ENCODE results near the gene KAZN.
A peak's percentile ranks its signal among the peaks of the same experiment; 100 is the strongest.

Gene KAZN

DNA sequence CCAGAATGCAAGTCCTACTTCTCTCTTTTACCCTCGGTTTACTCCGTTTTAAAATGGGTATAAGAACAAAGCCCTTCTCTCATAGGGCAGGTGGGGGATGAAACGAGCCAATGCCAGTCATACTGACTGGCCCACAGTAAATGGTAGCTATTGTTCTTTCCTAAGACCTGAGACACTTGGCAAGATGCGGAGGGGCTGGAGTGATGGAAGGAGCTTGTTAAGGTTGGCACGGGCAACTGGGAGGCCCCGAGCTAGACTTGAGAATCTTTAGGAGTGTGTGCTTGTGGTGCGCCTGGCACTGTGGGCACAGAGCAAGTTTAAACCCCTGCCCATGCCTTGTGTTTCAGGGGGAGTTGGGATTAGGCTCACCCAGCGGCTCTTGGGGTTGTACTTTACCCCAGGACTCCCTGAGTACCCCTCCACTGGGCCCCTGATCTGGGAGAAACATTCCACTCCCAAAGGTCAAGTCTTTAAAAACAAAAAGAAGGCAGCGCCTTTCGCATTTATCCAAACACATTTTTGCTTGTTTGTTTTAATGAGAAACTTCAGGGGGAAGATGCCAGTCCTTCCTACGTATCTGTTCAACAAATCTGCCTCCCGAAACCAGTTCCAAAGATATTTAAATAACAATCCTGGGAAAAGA is 314.5 kb downstream of the KAZN start:
- DNase-seq (ENCODE audit: low read depth in 3 of 3), result no peak

DNA sequence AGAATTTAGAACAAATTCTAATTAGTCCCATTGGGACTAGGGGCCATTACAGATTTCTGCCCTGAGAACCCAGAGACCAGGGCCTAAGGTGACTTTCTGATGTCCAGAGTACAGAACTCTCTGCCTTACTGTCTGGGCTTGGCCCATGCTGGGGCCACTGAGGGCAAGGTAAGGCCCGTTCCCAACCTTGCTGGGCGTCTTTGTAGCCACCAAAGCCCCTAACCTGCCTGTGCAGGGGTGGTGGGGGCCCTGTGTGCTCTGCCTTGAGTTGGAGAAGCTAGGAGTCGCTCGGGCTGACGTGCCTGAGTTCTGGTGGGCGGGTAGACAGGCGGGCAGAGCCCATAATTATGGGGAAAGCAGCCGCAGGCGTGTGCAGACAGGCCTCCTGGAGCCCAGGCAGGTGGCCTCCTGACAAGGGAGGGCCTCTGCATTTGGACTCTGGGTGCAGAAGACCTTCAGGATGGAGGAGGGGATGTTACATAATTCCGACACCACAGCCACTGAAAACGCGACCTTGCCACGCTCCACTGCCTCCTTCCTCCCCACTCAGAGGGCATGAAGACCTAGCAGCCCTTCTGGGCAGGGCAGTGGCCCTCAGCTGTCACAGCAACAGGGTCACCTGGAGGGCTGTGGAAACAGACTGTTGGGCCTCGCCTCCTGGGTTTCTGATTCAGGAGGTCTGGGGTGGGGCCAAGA is 315.1 kb downstream of the KAZN start:
- no peak for DNase-seq (ENCODE audit: low read depth in 3 of 3)

DNA sequence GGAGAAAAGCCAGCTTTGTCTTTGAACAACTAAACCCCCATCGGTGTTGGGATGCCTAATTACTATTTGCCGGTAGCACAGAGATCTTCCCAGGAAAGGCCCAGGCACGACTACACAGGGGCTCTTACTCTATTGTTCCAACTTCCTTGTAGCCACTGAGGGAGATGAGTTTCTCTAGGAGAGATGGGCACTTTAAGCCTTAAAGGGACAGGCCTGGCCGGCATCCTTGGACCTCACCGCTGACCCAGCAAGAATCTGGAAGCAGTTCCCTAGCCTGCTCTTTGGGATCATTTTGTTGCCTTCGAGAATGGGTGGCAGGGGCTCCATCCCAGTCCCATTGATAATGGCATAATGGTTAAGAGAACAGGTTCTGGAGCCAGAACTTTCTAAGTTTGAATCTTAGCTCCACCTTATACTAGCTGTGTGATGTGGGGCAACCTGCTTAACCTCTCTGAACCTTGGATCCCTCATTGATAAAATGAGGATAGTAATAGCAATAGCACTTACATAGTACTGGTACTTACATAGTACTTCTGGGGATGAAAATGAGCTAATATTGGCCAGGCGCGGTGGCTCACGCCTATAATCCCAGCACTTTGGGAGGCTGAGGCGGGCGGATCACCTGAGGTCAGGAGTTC is 316.0 kb downstream of the KAZN start:
- DNase-seq (ENCODE audit: low read depth in 3 of 3), result no peak

DNA sequence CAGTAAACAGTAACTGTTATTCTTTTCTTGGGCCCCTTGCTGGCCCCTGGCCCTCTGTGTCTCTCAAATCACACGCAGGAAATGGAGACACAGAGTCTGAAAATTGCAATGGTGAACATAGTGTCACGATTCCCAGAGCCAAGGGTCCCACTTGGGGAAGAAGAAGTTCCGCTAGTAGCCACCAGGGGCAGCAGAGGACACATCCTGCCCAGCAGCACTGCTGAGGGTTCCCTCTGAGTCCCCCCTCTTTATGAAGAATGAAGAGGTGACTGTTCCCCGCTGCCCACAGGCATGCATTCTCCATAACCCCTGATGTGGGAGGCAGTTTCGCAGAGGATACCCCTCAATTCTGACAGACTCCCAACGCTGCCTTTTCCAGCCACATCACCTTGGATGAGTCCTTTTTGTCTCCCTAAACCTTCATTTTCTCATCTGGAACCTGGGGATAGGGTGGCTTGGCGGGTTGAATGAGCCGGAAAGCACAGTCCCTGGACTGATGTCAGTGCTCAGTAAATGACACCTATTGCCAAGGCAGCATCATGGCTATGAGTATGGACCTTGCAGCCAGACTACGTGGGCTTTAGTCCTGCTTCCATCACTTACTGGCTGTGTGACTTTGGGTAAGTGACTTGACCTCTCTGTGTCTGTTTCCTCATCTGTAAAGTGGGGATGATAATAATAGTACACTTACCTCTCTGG is 317.0 kb downstream of the KAZN start:
- peak in 2 of 3 experiments; percentile 3 to 36 for DNase-seq (ENCODE audit: low read depth in 3 of 3)

DNA sequence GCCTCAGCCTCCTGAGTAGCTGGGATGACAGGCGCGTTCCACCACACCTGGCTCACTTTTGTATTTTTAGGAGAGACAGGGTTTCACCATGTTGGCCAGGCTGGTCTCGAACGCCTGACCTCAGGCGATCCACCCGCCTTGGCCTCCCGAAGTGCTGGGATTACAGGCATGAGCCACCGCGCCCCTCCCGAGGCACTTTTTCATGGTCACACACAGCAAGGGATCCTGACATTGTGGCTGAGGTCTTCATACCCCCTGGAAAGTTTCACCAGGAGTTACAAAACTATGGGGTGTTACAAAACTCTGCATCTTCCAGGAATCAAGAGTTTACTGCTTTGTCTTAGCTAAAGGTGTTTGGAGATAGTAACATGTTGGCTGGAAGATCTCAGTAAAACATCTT is 320.8 kb downstream of the KAZN start:
- DNase-seq (ENCODE audit: low read depth in 3 of 3), result no peak

DNA sequence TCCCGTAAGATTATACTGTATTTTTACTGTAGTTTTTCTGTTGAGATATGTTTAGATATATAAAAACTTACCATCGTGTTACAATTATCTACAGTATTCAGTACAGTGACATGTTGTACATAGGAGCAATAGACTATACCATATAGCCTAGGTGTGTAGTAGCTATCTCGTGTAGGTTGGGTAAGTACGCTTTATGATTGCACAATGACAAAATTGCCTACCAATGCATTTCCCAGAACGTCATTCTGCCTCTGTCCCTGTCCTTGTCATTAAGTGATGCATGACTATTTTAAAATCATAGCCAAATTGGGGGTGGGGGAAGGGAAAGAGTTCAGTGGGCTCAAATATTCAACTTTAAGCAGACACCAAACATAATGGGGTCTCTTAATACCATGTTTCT is 321.3 kb downstream of the KAZN start:
- no peak for DNase-seq (ENCODE audit: low read depth in 3 of 3)

DNA sequence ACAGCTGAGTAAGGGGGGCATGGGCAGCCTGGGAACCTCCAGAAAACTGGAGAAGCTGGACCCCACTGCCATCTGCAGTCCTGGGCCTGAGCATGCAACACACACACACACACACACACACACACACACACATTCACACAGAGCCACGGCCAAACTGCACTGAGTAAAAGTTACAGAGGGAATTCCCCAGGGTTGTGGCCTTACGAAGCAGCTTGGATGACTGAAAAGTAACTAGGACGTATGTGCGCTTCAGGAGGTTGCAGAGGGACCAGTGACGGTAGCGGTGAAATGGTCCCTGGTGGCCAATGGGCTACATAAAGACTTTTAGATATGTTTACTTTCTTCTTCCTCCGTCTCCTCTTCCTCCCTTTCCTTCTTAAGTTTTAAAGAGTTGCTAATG is 322.6 kb downstream of the KAZN start:
- no peak for DNase-seq (ENCODE audit: low read depth in 3 of 3)

DNA sequence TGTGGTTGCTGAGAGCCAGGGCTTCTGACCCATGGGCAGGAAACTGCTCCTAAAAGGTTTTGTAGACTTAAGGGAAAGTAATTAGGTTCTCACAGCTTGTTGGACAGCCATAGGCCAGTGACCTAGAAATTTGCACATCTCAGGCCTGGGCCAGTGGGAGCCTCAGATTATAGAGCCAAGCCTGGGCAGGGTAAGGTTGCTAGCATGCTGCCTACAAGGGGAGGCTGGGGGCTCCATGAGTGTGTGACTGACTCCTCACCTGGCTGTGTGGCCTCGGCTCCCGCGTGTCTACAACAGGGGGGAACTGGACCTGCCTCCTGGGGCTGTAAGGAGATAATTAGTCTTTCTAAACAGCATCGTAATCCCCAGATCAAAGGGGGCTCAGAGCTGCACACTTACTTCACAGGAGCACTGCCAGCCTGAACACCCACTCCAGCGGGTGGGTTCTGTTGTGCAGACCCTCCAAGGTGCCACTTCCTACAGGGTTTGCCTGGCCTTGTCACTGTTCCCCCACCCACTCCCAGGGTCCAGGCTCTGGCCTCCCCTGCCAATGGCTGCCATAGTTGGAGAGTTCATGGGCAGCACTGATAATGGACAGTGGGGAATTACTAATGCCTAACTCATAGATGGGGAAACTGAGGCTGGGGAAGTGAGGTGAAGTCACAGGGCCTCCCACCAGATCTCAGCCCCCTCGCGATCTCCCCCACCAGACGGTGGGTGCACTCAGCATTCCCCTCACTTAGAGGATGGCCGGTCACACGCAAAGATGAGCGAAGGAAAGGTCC is 324.6 kb downstream of the KAZN start:
- no peak for DNase-seq (ENCODE audit: low read depth in 3 of 3)

DNA sequence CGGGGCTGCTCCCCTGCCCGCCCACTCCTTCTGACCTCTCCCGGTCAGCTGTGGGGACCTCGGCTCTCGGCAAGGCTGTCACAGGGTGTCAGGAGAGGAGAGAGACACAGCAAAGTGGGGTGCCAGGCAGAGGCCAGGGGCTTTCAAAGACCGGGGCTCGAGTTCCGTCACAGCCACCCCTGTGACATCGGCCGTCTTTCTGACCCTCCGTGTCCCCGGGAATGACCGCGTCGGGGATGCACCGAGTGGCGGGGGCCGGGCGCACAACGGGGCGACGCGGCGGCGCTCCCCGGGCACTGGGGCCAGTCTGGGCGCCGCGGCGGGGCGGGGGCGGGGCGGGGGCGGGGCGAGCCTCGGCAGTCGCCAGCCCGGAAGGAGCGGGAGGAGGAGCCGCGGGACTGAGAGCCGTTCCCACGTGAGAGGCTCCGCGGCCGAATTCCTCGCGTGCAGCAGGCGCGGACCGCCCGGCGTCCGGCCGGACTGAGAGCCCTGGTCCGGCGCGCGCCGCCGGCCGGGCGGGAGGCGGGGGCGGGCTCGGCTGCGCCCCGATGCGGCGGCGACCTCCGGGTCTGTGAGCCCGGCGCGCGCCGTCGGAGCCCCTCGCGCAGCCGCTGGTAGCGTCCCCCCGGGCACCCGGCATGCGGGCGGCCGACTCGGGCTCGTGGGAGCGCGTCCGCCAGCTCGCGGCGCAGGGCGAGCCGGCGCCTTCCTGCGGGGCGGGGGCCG is 325.4 kb downstream of the KAZN start:
- peak in 1 of 3 experiments; percentile 28 for DNase-seq (ENCODE audit: low read depth in 3 of 3)

DNA sequence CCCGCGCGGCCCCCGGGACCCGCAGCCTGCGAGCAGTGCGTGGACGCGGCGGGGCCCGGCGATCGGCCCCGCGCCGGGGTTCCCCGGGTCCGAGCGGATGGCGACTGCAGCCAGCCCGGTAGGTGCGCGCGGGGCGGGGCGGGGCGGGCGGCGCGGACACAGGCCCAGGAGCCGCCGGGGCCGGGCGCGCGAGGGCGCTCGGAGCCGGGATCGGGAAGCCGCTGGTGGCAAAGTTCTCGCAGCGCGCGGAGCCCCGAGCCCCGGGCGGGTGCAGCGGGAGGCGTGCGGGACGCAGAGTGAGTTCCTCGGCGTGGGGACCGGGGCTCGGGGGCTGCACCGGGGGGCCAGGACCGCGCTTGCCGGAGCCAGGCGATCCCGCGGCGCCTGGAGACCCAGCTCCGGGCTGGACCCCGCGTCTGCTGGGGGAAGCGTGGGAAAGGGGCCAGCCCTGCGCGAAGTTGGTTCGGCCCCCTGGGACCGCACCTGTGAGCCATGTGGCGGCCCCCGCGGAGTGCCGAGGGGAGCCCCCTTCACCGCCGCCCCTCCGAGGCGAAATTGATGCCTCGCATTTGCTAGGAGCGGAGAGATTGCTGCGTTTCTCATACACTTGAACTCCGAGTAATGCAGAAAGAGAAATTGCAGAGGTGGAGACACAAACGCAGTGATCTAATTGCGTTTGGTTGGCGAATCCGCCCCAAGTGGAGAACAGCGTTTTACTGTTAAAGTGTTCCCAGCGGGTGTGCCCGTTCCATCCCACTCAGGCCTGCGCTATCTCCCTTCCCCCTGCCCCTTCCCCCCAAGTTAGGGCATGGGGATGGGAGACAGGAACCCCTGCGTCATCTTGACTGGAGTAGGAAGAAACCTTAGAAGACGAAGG is 326.2 kb downstream of the KAZN start:
- peak in 1 of 3 experiments; percentile 22 for DNase-seq (ENCODE audit: low read depth in 3 of 3)

DNA sequence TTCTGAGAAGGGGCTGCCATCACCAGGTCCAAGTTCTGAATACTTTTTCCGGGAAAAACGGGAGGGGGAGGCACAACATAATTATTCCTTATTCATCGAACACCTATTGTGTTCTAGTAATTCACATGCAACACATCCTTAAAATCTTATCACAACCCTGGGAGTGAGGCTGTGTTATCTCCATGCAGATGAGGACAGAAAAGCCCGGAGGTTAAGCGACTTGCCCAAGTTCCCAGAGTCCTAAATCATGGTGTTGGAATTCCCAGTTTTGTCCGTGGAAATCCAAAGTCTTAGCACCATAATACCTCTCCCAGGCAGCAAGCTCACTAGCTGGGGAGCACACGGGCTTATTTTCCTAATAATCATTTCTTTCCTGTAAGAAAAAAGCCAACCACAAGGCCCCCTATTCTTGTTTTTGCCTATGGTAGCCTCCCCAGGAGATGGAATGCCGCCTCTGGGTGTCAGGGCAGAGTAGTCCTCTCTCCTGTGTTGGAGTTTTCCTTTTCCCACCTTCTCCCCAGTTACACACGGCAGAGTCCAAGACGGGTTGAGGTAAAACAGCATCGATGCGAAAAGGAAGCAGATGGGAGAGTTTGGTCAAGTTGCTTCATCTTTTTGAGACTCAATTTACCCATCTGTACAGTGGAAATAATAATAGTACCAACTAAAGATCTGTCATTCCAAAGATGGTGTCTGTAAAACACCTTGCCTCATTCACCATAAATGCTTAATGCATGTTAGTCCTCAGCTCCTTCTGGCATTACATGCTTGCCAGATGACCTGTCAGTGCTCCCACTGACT is 327.1 kb downstream of the KAZN start:
- DNase-seq (ENCODE audit: low read depth in 3 of 3), result no peak

DNA sequence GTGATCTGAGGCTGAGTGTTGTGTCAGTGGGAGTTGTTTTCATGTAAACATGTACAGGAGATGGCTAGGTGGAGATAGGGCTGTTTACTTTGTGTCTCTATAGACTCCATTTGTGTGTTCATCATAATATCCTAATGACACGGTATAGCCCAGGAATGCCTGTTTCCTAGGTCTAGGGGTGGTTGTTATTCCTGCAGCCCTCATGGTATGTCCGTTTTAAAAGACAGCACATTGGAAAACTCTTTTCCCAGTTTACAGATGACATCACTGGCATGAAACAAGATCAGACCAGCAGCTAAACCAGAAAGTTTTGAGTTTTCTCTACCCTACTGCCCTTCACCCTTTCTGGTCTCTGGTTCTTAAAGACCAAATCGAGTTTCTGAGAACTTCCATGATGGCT is 327.7 kb downstream of the KAZN start:
- no peak for DNase-seq (ENCODE audit: low read depth in 3 of 3)

DNA sequence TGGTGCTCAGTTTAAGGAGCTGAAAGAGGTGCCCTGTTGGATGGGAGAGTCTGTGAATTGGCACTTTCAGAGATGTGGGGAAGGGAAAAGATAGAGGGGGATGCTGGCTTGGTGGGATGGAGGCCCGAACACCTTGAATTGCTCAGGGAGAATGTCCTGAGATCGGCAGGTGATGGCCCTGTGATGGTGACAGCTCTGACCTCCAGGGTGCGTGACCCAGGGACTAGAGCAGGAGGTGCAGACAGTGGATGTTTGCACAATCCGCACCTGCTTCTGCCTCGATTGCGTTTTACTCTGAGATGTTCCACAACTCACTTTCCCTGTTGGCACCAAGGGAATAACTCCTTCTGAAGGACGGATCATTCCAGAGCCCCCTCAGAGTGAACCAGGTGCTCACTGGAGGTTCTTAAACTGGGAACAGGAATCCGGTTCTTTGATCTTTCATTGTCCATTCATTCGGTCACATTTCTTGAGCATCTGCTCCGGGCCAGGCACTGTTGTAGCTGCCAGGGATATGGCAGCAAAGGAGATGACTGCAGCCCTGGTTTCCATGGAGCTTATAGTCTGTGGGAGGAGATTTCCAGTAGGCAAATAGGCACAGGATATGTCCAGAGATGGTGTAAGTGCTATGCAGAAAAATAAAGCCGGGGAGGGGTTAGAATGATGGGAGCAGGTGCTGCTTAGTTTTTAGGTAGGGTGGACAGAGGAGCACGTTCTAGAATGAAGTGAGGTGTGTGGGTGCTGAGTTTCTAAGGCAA is 328.5 kb downstream of the KAZN start:
- no peak for DNase-seq (ENCODE audit: low read depth in 3 of 3)

DNA sequence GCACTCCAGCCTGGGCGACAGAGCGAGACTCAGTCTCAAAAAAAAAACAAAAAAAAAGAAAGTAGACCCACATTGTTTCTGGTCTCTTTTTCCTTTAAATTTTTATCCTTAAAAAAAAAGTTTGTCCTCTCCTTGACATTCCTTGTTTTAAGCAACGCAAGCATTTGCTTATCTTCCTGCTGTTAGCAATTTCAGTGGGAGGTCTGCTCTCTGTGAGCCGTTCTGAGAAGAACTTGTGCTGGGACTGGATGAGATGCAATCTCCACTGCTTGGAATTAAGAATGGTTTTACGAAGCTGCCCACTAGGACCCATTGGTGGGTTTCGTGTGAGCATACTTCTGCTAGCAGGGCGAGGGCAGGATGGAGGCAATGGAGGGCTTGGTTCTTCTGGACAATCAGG is 329.9 kb downstream of the KAZN start:
- no peak for DNase-seq (ENCODE audit: low read depth in 3 of 3)

DNA sequence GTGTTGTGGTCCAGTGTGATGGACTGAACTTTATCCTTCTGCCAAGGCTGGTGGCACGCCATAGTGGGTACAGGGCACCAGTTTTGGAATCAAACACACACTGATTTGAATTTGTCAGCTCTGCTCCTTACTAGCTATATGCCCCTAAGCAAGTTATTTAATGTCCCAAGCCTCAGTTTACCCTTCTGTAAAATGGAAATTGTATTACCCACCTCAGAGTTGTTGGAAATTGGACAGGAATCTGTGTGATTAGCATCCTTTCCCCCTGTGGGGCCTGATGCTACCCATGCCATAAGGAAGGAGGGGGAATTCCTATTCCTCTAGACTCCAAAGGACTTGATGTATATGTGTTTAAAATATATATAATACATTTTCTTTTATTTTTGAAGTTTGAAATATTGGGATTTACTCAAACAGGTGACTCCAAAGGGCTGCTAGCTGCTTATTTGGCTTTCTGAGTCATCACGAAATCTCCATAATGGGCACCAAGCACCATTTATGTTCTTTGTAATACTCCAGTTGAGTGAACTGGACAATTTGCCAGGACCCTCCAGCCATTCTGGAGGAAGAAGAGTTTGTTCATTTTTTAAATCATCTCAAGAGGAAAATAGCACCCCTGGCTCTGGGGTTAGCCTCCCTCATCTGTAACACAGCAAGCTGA is 330.5 kb downstream of the KAZN start:
- no peak for DNase-seq (ENCODE audit: low read depth in 3 of 3)

DNA sequence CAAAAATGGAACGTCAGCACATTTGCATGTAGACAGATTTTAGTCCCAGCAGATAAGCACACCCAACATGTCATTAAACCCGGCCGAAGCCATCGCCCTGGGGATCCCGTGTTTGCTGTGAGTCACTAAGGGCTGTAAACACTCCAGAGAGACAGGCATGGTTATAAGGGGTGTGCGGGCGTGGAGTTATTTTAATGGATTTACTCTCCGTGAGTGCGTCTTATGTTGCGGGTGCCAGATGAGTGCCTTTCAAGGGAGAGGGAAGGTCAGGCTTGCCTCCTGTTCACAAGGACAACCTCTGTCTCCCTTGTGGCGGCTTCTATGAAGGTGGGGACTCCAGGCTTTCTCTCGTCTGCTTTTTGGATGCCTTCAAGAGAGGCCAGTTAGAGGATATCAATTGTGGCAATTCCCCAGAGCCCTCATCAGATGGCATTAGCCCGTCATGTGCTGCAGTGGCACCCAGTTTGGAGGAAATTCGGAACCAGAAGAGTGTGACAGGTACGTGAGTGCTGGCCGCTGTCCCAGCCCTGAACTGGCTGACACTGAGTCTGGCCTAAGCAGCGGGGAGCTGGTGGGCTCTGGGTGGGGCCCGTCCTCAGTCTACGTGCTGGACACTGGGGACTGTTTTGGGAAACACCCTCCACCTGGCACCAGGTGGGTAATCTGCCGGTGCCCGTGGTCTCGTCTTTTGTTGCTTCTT is 331.2 kb downstream of the KAZN start:
- DNase-seq (ENCODE audit: low read depth in 3 of 3), result no peak

DNA sequence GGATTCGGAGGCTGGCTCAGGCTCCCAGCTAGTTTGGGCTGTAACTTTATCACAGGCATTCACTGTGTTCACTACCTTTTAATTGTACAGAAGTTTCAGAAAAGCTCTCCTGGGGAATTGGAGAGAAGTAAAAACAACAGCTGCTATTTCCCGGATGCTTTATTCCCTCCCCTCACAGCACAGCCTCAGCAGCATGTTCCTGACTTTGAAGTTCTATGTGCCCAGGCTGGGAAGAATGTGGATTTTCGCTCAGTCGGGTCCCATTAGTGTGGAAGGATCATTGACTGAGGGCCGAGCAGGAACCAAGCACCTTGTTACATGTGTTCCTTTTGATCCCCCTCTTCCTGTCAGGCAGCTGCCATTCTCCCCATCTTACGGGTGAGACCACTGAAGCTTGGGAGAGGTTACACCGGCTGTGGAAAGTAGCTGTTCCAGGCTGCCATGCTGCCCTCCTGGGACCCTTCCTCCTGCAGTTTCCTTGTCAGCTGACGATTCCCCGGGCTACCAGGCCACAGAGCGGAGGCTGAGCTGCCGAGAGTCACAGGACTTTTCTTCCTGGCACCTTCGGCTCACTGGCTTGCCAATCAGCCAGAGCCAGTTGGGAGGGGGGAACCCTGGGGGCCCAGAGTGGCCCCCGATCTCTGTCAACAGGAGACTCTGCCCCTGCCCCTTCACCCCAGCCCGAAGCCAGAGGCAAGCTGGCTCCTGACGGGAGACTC is 331.9 kb downstream of the KAZN start:
- no peak for DNase-seq (ENCODE audit: low read depth in 3 of 3)

Data from stimulated activated CD4-positive, alpha-beta T cell treated with anti-CD3 and anti-CD28 coated beads, TNF-alpha, amount 100 ng/mL, for 24 hours (primary cell).